ENCODE results near the gene TNNI3K.

The TNNI3K gene

DNA sequence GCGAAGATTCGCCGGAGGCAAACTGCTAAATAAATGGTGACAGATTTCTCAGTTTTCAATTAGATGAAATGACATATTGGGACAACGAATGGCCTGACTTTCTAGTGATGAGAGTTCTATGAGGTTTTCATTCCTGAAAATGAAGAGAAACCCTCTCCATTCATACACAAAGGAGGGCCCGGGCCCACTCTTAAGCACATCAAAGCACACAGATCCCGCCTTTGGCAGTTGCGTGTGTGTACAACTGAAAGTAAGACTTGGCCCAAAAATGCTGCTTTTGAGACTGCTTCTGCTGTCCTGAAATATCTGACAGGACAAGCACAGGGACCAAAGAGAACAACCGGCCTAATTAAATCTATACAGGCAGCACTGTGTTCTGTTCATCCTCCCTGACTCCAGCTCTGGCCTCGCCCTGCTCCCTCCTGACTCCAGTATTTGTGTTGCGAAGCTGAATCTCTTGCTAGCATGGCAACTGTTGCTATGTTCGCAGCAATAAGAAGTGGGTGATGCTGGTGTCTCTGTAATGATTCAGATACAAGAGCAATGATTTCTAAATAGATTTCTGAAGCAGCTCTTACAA lies 269.8 kb downstream of the TNNI3K start:
- DNase-seq, result no peak

DNA sequence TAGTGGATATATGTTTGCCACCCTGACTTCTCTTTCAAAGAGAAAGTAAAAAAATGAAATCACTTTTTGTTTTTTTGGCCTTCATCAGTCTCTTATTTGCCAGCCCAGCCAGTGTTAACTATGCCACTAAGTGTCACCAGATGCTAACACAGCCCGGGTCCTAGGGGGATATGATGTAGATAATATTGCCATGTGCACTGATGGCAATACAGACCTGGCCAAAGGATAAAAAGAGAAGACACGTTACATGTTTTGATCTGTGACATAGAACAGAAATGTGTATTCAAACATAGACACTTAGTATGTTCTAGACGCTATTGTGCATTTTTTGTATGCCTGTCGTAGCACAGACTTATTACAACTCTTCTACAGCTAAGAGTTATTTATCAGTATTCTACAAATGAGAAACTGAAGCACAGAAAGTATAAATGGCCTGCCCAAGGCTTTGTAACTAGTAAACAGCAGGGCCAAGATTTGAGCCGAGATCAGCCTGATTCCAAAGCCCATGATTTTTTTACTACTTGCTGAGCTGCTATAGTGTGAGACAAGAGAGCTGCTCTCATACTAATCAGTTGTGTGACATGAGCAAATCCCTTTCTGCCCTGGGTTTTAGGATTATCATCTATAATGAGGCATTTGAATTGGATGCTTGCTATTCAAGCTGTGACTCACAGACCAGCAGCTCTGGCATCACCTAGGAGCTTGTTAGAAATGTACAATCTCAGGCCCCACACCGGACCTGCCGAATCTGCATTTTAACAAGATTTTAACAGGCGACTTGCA lies 270.9 kb downstream of the TNNI3K start:
- DNase-seq, result no peak

- no peak for DNase-seq
These were observed 273.3 kb downstream of the TNNI3K start for GRCh38 chr1:74508449-74508848.

DNA sequence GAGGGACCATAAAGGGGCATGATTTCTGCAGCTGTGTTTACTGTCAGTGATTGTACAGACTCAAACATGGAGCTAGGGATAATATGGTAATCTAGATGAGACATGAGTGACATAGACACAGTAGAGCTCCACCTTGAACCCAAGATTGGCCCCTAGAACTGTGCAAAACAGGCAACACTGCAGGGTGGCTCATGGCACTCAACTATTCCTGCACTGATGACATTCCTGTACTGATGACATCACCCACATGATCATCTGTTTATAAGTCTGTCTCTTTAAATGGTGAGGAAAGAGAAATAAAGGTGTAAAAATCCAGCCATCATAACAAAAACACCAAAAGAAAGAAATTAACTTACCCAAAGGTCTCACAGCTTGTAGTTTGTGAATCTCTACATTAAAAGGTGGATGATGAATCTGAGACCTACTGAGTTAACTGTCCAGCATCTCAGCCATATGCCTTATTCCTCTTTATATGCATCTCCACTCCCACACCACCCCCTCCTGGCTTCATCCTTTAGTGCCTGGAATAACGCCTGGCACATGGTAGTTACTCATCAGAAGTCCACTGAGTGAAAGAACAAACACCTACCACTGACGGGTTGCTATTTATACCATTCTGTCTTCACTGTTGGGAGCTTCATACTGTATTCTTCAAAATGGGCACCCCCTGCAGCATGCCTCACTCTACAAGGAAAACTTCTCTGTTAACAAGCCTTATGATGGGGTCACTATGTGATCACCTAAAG lies 277.2 kb downstream of the TNNI3K start, which contains the start of gene LRRC53:
TSS of gene LRRC53 (minus strand) at position 442 of the 746 bp plus-strand sequence. CDS start 29,262 bp downstream, outside the sequence.
- no peak for DNase-seq

DNA sequence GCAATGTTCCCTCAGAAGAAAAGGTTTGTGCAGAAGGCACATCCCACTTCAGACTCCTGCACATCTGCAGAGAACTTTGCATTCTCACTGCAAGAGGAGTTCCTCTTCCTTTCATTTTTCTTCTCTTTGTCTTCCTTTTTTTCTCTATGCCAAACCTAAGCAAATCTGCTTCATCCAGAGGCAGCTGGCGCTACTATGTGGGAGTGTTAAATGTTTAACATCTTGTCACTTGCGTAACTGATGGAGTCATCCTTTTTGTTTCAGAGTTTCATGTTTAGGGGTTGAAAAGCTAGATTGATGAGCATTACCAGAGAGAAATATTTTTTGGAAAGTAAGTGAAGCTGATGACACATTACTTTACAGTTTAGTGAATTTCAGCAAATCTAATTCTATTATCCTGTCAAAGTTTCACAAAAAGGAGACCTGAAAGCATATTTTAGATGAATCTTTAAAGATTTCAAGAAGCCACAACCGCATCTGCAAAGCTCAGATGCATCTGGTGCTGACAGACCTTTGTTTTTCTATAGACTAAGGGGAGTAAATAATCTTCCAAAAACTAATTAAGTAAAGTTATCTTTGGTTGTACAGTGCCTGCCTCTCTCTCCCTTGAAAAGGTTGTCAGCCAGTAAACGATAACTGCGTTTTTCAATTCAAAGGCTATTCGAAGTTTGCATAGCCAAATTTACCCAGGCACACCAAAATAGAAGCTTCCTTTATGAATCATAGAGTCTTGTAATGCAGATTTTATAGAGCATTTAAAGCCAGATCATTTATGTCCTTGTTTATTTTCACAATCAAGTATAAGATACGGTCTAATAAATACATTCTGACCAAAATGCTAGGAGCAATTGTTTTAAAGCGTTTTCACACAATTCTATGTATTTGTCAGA lies 278.5 kb downstream of the TNNI3K start:
- DNase-seq, result no peak

GRCh38 chr1:74517599-74518051 lies 282.4 kb downstream of the TNNI3K start:
- DNase-seq, result no peak

DNA sequence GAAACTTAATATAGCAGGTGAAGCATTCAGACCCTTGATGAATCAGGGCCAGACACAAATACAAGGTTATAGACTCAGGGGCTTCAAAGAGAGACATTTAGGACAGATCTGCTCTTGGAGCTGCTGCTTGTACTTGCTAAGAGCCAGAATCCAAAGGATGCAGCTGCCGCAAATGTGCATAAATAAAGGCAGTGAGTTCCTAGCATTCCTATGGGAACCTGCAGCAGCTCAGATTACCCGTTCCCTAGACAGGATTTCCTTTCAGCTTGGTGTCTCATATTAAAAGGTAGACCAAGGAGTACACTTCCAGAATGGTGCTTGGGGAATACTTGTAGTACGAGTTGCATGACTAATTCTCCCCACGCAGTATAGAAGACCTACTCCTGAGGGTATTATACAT lies 287.0 kb downstream of the TNNI3K start:
- DNase-seq, result no peak

DNA sequence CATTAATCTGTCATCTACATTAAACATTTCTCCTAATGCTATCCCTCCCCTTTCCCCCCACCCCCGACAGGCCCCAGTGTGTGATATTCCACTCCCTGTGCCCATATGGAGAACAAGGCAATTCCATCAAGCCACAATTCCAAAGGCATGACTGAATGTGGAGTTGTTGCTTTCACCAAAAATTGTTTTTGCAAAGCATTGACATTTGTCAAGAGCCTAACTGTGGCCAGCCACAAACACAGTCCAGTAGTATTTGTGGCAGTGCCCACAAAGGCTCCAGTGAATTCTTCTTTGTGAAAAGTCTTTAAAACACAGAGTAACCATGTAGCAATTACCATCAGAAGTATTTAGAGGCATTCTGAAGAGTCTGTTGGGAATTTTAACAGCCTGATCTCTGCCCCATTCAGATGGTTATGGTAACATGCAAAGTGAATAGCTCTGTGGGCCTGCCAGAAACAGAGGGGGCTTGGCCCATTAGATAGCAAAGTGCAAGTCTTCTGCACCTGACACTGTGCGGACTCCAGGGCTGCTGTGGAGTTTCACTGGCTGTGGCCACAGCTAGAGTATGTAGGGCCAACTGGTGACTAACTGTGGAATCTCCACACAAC lies 288.8 kb downstream of the TNNI3K start:
- no peak for DNase-seq

- no peak for DNase-seq
These were observed 291.5 kb downstream of the TNNI3K start for GRCh38 chr1:74526708-74527107.

DNA sequence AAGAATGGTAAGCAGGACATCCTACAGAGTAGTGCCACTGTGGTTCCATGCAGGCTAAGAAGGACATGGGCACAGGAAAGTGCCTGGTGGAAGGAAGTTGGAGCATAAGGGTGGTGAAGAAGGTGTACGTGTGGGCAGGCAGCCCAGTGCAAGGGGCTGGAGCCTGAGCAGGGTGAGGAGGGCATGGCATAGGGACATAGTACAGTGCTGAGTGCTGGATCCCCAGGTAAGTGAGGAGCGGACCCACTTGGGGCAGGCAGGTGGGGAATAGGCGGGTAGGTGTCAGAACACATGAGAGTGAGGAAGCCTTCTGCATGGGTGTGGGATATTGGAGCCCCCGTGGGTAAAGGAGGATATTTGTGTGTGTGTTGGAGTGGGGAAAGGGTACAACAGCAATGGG lies 292.9 kb downstream of the TNNI3K start:
- no peak for DNase-seq

DNA sequence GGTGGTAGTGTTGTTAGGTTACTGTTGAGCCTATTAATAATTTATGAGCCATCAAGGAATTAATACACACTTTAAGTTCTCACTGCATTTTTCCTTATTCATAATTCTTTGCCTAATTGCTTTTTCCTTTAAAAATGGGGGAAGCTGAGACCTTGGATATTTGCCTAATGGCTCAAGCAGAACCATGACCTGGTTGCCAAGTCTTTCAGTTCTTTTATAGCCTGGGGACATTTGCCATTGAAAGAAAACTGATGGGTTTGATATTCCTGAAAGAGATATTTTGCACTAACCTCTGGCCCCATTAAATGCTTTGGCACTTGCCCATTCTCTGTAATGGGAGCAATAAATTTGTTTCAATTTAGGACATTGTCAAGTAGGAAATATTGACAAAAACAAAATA lies 295.7 kb downstream of the TNNI3K start:
- DNase-seq, result no peak

DNA sequence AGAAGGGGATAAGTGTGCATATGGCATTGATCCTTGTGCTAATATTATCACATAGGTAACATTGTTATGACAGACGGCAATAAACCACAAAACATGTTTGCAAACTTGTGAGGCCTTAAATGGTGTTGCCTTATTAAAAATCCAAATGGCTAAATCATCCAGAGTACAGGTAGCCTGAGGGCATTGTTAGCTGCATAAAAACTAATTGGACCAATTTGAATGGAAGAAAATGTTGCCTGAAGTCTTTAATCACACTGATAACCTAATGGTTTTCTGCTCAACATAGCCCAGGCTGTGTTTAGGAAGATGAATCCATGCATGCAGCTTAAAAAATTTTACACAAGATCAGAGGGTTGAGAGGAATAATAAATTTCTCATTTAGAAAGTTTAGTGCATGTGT lies 296.6 kb downstream of the TNNI3K start:
- DNase-seq, result no peak

GRCh38 chr1:74534241-74534640 lies 299.1 kb downstream of the TNNI3K start:
- DNase-seq, result no peak

GRCh38 chr1:74545821-74546220 lies 310.6 kb downstream of the TNNI3K start:
- no peak for DNase-seq

DNA sequence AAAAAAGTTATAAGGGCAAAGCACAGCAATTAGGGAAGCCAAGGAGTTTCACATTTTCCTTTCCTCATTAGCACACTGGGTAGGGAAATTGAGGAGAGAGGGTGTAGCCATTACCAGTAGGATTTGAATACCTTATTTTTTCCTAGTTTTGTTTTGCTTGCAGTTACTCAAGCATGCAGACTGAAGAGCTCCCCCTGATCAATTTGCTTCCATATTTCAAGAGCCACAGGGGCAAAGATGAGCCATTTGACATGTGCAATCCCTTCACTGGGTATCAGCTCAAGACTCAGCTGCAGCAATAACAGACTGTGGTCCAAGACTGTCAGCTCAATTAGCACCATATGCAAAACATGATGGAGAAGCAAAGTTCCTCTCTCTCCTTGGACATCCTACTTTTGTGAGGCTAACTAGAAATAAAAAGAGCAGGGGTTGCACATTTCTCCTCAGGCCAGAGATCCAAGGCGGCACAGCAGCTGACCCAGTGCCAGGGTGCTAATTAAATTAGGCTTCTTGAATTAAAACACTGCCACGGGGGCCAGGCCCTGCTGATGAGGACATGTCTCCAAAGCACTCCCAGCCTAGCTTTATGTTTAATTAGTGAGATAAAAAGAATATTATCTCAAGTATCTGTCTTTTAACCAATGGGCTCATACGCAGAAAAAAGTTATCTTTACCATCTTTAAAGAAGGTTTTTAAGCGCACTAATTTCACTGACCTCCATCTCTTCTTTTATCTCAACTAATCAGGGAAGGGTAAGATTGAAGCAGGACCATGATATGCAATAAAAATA lies 314.0 kb downstream of the TNNI3K start:
- no peak for DNase-seq

GRCh38 chr1:74549932-74550331 lies 314.7 kb downstream of the TNNI3K start:
- DNase-seq, result no peak

DNA sequence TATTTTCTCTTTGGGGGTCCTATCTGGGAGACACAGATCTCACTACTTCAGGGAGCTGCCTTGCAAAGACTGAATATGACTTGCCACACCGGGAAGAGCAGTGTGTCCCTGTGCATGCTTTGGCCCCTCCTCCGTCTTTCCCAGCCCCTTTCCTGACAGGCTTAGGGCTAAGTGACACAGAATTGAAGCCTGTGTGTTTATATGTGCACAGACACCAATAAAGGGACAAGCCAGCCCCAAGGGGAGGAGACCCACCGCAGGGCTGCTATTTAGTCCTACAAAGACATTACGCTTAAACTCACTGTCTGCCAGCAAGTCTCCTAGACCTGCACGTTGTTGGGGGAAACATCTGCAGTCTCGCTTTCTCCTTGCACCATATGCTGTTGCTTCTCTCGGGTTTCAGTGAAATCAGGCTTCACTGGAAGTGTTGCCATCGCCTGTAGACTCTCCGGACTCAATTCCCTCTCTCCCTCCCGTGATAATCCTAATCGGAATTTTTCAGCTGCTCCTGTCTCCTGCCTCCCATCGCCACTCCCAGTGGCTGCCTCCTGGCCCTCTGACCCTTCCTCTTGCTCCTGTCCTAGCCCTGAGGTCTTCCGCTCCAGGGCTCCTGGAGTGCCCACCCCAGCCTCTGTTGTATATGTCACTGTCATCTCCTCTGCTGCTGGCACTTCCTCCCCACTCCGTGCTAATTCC lies 335.8 kb downstream of the TNNI3K start:
- DNase-seq, result no peak

DNA sequence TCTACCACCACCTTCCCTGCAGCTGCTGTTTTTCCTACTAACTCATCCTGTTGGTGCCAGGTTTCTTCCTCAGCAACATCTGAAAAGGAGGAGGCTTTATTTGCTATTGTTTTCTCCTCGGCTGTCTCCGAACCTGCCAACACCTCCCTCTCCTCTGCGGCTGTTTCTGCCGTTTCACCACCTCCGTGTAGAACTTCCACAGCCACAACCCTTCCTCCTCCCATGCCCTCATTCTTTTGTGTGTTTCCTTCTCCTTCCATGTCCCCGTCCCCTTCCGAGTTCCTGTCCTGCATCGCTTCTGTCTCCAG lies 336.3 kb downstream of the TNNI3K start:
- no peak for DNase-seq

DNA sequence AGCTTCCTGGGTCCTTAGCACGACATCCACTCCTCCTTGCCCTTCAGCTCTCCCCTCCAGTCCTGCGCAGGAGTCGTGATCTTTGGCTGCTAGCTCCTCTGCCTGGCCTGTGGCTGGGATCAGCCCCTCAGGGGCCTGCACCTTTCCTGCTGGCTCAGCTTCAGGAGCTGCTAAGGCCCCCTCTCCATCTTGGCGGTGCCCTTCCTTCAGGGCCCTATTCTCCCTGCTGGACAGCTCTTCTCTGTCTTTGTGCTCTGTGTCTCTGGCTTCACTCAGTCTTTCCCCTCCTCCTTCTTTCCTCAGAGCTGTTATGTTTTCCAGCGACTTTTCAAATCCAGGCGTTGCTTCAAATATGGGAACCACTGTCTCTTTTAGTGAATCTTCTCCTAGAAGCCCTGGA lies 336.7 kb downstream of the TNNI3K start:
- DNase-seq, result no peak

DNA sequence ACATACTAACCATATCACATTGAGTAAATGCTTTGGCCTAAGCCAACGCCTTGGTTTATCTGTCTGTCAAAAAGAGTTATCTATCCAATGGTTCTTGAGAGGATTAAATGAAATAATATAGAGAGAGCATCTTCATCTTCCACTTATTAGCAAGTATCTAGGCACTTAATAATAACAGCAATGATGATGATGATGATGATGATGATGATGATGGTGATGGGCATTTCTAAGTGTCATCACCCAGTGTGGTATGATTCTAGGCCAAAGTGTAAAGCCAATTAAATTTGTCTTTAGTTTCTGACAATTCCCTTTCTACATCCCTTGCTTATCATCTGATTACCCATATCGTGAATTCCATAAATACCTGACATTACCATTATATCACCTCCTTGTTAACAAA lies 342.9 kb downstream of the TNNI3K start:
- DNase-seq, result no peak

DNA sequence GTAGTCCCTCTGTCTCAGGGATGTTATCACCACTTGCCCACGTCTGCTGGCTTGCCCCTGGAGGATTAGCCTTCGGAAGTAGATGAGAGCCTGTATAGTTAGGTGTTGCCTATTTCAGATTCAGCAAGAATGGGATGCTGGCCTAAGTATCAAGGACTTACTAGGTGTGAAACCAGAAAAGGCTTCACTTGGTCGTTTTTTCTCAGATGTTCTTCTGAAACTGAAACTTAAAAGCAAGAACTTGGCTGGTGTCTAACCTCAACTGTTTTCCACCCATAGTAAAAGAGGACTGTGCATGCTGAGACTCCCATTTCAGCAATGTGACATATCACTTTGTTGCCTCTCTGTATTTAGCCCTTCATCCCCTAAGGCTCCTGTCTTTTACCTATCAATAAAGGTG lies 344.2 kb downstream of the TNNI3K start:
- DNase-seq, result no peak

All from activated CD4-positive, alpha-beta T cell treated with anti-CD3 and anti-CD28 coated beads for 48 hours (primary cell).